COLO829 (cell line): ENCODE measurements around the gene MYADM.
"Not testable (repeated sequence)": the region's sequence is repeated elsewhere in the genome, so short reads cannot be mapped to it uniquely, and the experiment has no call there.

Experiments used
- DNase-seq: peaks from one replicate; pipeline ENCODE4 v3.0.0; 2012; ENCODE audit warnings: low spot score

Gene MYADM

GRCh38 chr19:53867225-53868090 lies at the start of gene MYADM:
Gene MYADM, plus strand, starts transcription at chr19:53867883. Its CDS starts 5,647 bp downstream, at chr19:53873530.
- peak; percentile 99 for DNase-seq

- peak; percentile 43 for DNase-seq
Measured at GRCh38 chr19:53818756-53819155, 48.9 kb upstream of the MYADM start.

- no peak for DNase-seq
Measured at GRCh38 chr19:53819861-53820260, 47.8 kb upstream of the MYADM start.

- DNase-seq = no peak
Measured at GRCh38 chr19:53823380-53824120, 44.1 kb upstream of the MYADM start.

GRCh38 chr19:53824134-53824611 lies 43.5 kb upstream of the MYADM start, which contains the start of gene NLRP12:
Gene NLRP12, minus strand, starts transcription at chr19:53824314. Its CDS starts 140 bp downstream, at chr19:53824174.
- DNase-seq = no peak

GRCh38 chr19:53826876-53827275 lies 40.8 kb upstream of the MYADM start:
- DNase-seq = no peak

- DNase-seq = no peak
Measured at GRCh38 chr19:53828531-53828930, 39.2 kb upstream of the MYADM start.

GRCh38 chr19:53832861-53833260 lies 34.8 kb upstream of the MYADM start:
- DNase-seq = not testable (repeated sequence)

- DNase-seq = not testable (repeated sequence)
Measured at GRCh38 chr19:53838446-53838845, 29.2 kb upstream of the MYADM start.

GRCh38 chr19:53840241-53840640 lies 27.4 kb upstream of the MYADM start:
- not testable (repeated sequence) for DNase-seq

GRCh38 chr19:53840914-53841313 lies 26.8 kb upstream of the MYADM start:
- DNase-seq = not testable (repeated sequence)

- DNase-seq = no peak
Measured at GRCh38 chr19:53844849-53845246, 22.8 kb upstream of the MYADM start.

- DNase-seq = no peak
Measured at GRCh38 chr19:53847555-53847954, 20.1 kb upstream of the MYADM start.

GRCh38 chr19:53849237-53849676 lies 18.4 kb upstream of the MYADM start:
- no peak for DNase-seq

GRCh38 chr19:53853707-53854106 lies 14.0 kb upstream of the MYADM start:
- DNase-seq = no peak

- peak; percentile 67 for DNase-seq
Measured at GRCh38 chr19:53864308-53864836, 3.3 kb upstream of the MYADM start.

GRCh38 chr19:53865523-53865917 lies 2.2 kb upstream of the MYADM start:
- DNase-seq = no peak

- no peak for DNase-seq
Measured at GRCh38 chr19:53865918-53866864, 1.5 kb upstream of the MYADM start.

GRCh38 chr19:53866865-53867224 lies 838 bp upstream of the MYADM start:
- no peak for DNase-seq

- no peak for DNase-seq
Measured at GRCh38 chr19:53868091-53868891, 608 bp downstream of the MYADM start.
